ENCODE data around the gene PRSS33. TPM values are rescaled to one million over a fixed set of nuclear protein-coding genes. Genes with fewer than 3 reads are reported as not detected.

The PRSS33 gene
- total RNA-seq, 4 donors from 2014 or later = not detected

DNA sequence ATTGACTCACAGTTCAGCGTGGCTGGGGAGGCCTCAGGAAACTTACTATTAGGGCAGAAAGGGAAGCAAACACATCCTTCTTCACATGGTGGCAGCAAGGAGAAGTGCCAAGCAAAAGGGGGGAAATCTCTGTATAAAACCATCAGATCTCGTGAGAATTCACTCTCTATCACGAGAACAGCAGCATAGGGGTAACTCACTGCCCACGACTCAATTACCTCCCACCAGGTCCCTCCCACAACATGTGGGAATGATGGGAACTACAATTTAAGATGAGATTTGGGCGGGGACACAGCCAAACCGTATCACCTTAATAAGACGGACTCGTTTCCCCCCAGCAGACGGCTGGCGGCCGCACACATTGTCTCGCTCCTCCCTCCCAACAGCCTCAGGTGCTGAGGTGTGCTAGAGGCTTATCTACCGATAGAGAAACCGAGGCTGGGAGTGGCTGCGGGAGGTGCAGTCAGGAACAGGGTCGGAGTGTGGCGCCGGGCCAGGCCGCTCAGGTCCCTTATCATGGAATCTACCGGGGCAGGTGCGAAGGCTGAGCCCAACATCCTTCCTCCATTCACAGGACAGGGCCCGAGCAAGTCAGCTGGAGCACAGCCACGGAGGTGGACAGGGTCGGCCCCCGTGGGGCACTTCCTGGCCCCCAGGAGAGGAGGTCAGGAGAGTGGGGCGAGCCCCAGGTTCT lies 37.8 kb upstream of the PRSS33 start:
- Histone ChIP-seq H3K27ac (no peak overlapping the region), H3K4me1 (no peaks in the 10 kb centered on the region), H3K4me3 (no peak overlapping the region), H3K27me3 (peaks cover 55% of the 10 kb centered on the region), H3K9me3 (no peaks in the 10 kb centered on the region), H3K36me3 (no peaks in the 10 kb centered on the region)
- TF ChIP-seq, protein P1, sequence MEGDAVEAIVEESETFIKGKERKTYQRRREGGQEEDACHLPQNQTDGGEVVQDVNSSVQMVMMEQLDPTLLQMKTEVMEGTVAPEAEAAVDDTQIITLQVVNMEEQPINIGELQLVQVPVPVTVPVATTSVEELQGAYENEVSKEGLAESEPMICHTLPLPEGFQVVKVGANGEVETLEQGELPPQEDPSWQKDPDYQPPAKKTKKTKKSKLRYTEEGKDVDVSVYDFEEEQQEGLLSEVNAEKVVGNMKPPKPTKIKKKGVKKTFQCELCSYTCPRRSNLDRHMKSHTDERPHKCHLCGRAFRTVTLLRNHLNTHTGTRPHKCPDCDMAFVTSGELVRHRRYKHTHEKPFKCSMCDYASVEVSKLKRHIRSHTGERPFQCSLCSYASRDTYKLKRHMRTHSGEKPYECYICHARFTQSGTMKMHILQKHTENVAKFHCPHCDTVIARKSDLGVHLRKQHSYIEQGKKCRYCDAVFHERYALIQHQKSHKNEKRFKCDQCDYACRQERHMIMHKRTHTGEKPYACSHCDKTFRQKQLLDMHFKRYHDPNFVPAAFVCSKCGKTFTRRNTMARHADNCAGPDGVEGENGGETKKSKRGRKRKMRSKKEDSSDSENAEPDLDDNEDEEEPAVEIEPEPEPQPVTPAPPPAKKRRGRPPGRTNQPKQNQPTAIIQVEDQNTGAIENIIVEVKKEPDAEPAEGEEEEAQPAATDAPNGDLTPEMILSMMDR (IDR thresholded peaks at IDR 0.05) = no peak
- TF ChIP-seq POLR2AphosphoS5 (IDR thresholded peaks at IDR 0.05) (no peak), EP300 (IDR thresholded peaks at IDR 0.05) (no peak), POLR2A (IDR thresholded peaks at IDR 0.05) (no peak)
- ATAC-seq = no peak
- 61 to 71% methylated on average over 2 to 4 of the region's 26 CpGs for WGBS, 2 donors (ENCODE audit: low coverage in 1 of 2)

DNA sequence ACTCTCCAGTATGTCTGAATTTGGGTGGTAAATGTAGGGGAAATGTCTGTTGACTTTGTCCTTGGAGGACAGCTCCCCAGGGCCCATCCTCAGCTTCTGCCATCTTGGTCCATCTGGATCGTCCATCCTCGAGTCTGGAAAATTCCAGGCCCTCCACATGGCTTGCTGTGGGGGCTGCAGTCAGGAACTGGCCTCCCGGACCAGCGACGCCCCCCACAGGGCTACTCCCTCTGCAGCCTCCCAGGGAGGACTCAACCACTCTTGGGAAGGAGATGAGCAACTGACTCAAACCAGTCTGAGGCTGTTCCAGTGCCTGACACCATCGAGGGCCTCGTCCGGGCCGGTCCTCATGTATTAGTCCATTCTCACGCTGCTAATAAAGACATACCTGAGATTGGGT lies 37.3 kb upstream of the PRSS33 start:
- Histone ChIP-seq H3K9me3 (no peaks in the 10 kb centered on the region), H3K4me1 (no peaks in the 10 kb centered on the region), H3K36me3 (no peaks in the 10 kb centered on the region), H3K27me3 (peaks cover 55% of the 10 kb centered on the region), H3K4me3 (no peak overlapping the region), H3K27ac (no peak overlapping the region)
- no peak for TF ChIP-seq POLR2A (IDR thresholded peaks at IDR 0.05)
- no peak for TF ChIP-seq POLR2AphosphoS5 (IDR thresholded peaks at IDR 0.05)
- no peak for ATAC-seq
- 80% methylated on average over 1 of the region's 10 CpGs; no CpG with 5 or more reads in 1 of the 2 donors for WGBS, 2 donors (ENCODE audit: low coverage in 1 of 2)

DNA sequence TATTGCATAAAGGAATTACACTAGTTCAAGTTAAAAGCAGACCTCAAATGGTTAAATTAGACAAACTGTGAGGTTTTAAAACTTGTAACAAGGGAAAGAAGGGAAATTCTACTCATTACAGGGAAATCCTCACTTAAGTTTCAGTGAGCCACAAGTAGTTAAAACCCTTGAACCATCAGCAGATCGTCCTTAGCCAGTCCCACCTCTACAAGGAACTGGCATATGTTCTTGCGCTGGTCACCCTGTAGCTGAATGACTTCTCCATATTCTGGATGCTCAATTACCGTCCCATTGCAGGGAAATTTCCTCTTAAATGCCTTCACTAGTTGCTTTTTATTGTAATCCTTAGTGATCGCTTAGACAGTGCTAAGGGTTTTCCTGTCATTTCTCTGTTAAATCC lies 35.1 kb upstream of the PRSS33 start:
- Histone ChIP-seq H3K4me3 (no peak overlapping the region), H3K36me3 (no peaks in the 10 kb centered on the region), H3K27me3 (peaks cover 53% of the 10 kb centered on the region), H3K27ac (no peak overlapping the region), H3K9me3 (no peaks in the 10 kb centered on the region), H3K4me1 (no peaks in the 10 kb centered on the region)
- ATAC-seq = no peak
- 45 to 83% methylated on average over 1 to 4 of the region's 4 CpGs for WGBS, 2 donors (ENCODE audit: low coverage in 1 of 2)
- TF ChIP-seq POLR2A (IDR thresholded peaks at IDR 0.05) = no peak
- TF ChIP-seq, protein P1 (IDR thresholded peaks at IDR 0.05) = no peak
- TF ChIP-seq POLR2AphosphoS5 (IDR thresholded peaks at IDR 0.05) = no peak
- TF ChIP-seq EP300 (IDR thresholded peaks at IDR 0.05) = no peak

DNA sequence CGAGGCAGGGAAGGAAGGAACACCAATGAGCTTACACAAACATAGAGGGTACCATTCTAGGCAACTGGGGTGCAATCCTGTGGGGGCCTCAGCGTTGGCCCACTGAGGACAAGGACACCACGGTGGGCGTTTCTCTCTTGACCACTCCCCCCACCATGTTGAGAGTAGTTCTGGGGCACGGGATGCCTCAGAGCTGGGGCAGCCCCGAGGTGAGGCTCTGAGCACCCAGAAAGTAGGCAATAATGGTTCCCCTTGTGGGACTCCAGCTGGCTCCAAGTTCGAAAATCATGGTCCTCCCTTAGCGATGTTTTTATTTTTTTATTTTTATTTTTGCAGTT lies 34.8 kb upstream of the PRSS33 start:
- WGBS, 2 donors (ENCODE audit: low coverage in 1 of 2) = 75 to 82% methylated on average over 2 to 7 of the region's 8 CpGs
- no peaks in the 10 kb centered on the region for H3K36me3 ChIP-seq
- no peaks in the 10 kb centered on the region for H3K9me3 ChIP-seq
- no peak overlapping the region for H3K27ac ChIP-seq
- no peak overlapping the region for H3K4me3 ChIP-seq
- TF ChIP-seq POLR2A (IDR thresholded peaks at IDR 0.05) (no peak), POLR2AphosphoS5 (IDR thresholded peaks at IDR 0.05) (no peak), EP300 (IDR thresholded peaks at IDR 0.05) (no peak)
- TF ChIP-seq, protein P1 (IDR thresholded peaks at IDR 0.05) = no peak
- no peaks in the 10 kb centered on the region for H3K4me1 ChIP-seq
- H3K27me3 ChIP-seq = peaks cover 53% of the 10 kb centered on the region
- ATAC-seq = no peak

DNA sequence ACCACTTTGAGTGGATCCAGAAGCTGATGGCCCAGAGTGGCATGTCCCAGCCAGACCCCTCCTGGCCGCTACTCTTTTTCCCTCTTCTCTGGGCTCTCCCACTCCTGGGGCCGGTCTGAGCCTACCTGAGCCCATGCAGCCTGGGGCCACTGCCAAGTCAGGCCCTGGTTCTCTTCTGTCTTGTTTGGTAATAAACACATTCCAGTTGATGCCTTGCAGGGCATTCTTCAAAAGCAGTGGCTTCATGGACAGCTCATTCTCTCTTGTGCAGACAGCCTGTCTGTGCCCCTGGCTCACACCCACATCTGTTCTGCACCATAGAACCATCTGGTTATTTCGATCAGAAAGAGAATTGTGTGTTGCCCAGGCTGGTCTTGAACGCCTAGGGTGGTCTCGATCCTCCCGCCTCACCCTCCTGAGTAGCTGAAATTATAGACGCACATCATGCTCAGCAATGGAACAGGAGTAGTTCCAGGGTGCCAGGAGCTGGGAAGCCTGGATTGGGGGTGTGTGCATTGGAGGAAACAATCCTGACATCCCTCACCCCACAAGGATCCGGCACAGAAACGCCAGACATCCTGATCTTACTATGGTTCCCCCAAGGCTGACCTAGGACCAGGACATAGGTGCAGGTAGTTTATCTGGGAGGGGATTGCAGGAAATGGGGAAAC lies 34.3 kb upstream of the PRSS33 start:
- no peak overlapping the region for H3K27ac ChIP-seq
- TF ChIP-seq POLR2AphosphoS5 (IDR thresholded peaks at IDR 0.05) (no peak), POLR2A (IDR thresholded peaks at IDR 0.05) (no peak), EP300 (IDR thresholded peaks at IDR 0.05) (no peak)
- TF ChIP-seq, protein P1 (IDR thresholded peaks at IDR 0.05) = no peak
- H3K27me3 ChIP-seq = peaks cover 53% of the 10 kb centered on the region
- no peaks in the 10 kb centered on the region for H3K36me3 ChIP-seq
- no peak overlapping the region for H3K4me3 ChIP-seq
- no peak for ATAC-seq
- WGBS, 2 donors (ENCODE audit: low coverage in 1 of 2) = 49 to 84% methylated on average over 2 to 6 of the region's 9 CpGs
- H3K4me1 ChIP-seq = no peaks in the 10 kb centered on the region
- H3K9me3 ChIP-seq = no peaks in the 10 kb centered on the region

All from gastroesophageal sphincter (tissue), 4 donors.